ENCODE data around the gene MAG. TPM values are rescaled to one million over a fixed set of nuclear protein-coding genes. Genes with fewer than 3 reads are reported as not detected.
"Not testable (repeated sequence)": the region's sequence is repeated elsewhere in the genome, so short reads cannot be mapped to it uniquely, and the experiment has no call there.

The MAG gene
- polyA plus RNA-seq, 4 donors, result 3.0 to 11.2 (median 6.2) TPM

GRCh38 chr19:35279985-35280821, 11.8 kb upstream of the MAG start:
- DNase-seq (ENCODE audit: low read depth in 4 of 4, low spot score in 3 of 4), result no peak

GRCh38 chr19:35281303-35281702, 10.7 kb upstream of the MAG start:
- no peak for DNase-seq (ENCODE audit: low read depth in 4 of 4, low spot score in 3 of 4)

- DNase-seq (ENCODE audit: low read depth in 4 of 4, low spot score in 3 of 4), result no peak
Observed at GRCh38 chr19:35284153-35285094, 7.5 kb upstream of the MAG start.

- no peak for DNase-seq (ENCODE audit: low read depth in 4 of 4, low spot score in 3 of 4)
Observed at GRCh38 chr19:35285095-35285449, 6.9 kb upstream of the MAG start.

- DNase-seq (ENCODE audit: low read depth in 4 of 4, low spot score in 3 of 4), result not testable (repeated sequence)
Observed at GRCh38 chr19:35285465-35285864, 6.5 kb upstream of the MAG start.

GRCh38 chr19:35286101-35286500, 5.9 kb upstream of the MAG start:
- DNase-seq (ENCODE audit: low read depth in 4 of 4, low spot score in 3 of 4), result not testable (repeated sequence)

GRCh38 chr19:35287713-35288112, 4.2 kb upstream of the MAG start:
- DNase-seq (ENCODE audit: low read depth in 4 of 4, low spot score in 3 of 4), result no peak

GRCh38 chr19:35288331-35288730, 3.6 kb upstream of the MAG start:
- no peak for DNase-seq (ENCODE audit: low read depth in 4 of 4, low spot score in 3 of 4)

- DNase-seq (ENCODE audit: low read depth in 4 of 4, low spot score in 3 of 4), result no peak
Observed at GRCh38 chr19:35288906-35289305, 3.1 kb upstream of the MAG start.

- no peak for DNase-seq (ENCODE audit: low read depth in 4 of 4, low spot score in 3 of 4)
Observed at GRCh38 chr19:35290381-35291127, 1.4 kb upstream of the MAG start.

GRCh38 chr19:35291259-35291658, 702 bp upstream of the MAG start:
- no peak for DNase-seq (ENCODE audit: low read depth in 4 of 4, low spot score in 3 of 4)

GRCh38 chr19:35292421-35293362, 731 bp downstream of the MAG start:
- no peak for DNase-seq (ENCODE audit: low read depth in 4 of 4, low spot score in 3 of 4)

GRCh38 chr19:35293363-35293739, 1.4 kb downstream of the MAG start:
- no peak for DNase-seq (ENCODE audit: low read depth in 4 of 4, low spot score in 3 of 4)

GRCh38 chr19:35293808-35294207, 1.8 kb downstream of the MAG start:
- DNase-seq (ENCODE audit: low read depth in 4 of 4, low spot score in 3 of 4), result no peak

- no peak for DNase-seq (ENCODE audit: low read depth in 4 of 4, low spot score in 3 of 4)
Observed at GRCh38 chr19:35294328-35294727, 2.4 kb downstream of the MAG start.

- no peak for DNase-seq (ENCODE audit: low read depth in 4 of 4, low spot score in 3 of 4)
Observed at GRCh38 chr19:35294859-35295791, 3.2 kb downstream of the MAG start.

- no peak for DNase-seq (ENCODE audit: low read depth in 4 of 4, low spot score in 3 of 4)
Observed at GRCh38 chr19:35295792-35296462, 4.0 kb downstream of the MAG start.
